Astrocyte of the hippocampus (primary cell): ENCODE measurements around the gene HNRNPA3.
A peak's percentile ranks its signal among the peaks of the same experiment; 100 is the strongest.
"Not testable (repeated sequence)": the region's sequence is repeated elsewhere in the genome, so short reads cannot be mapped to it uniquely, and the experiment has no call there.

ENCODE experiments used
- DNase-seq: peaks from one replicate; pipeline ENCODE4 v3.0.0; 2011; ENCODE audit warnings: low read depth, low spot score

HNRNPA3 gene

GRCh38 chr2:177188482-177189469, 23.8 kb upstream of the HNRNPA3 start:
- DNase-seq = no peak

GRCh38 chr2:177190941-177191340, 21.7 kb upstream of the HNRNPA3 start:
- no peak for DNase-seq

DNA sequence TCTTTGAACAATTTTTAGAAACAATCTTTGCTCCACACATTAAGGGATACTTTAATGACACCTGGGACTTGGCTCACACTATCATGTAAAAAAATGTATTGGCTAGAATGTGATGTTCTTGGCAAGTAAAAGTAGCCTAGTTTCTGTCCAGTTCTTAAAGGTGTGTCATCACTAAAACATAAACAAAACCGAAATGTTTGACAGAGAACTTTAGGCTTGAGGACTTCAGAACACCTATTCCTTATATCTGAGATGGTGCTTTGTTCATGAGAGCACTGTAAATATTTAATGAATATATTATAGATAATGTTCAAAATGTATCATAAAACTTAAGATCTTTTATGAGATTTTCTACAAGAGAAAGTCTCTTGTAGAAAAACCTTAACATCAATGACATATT, 19.8 kb upstream of the HNRNPA3 start:
- DNase-seq = no peak

DNA sequence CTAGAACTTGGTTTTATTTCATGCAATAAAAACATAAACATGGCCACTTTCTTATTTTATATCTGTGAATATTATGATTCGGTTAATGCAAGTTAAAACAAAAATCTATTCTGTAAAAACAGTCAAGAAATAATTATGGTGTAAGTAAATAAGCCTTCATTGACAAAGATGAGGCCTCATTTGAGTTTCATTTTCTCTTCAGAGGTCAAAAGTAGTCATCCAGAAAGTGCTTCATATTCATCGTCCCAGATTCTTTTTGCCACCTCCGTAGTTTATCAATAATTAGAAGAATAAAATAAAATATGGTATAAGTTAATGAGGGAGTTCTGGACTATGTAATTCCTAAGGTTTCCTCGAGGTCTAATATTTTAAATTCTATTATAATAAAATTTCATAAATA, 19.4 kb upstream of the HNRNPA3 start:
- DNase-seq = no peak

DNA sequence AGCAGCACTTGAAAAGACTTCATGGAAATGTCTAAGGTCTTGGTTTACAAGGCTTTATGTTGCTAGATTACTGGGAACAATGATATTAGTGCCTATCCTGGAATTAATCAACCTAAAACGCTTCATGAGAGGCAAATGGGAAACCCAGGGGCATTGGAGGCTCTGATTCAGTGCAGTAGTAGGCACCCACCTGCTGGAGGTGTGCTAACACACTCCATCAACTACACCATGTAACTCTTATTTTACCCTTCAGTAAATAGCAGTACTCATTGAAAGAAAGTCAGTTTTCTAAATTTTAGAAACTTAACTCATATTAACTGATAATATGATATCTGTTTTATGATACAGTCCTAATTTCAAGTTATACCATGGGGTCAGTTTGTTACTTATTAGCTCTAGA, 17.4 kb upstream of the HNRNPA3 start:
- DNase-seq = no peak

GRCh38 chr2:177200419-177200818, 12.2 kb upstream of the HNRNPA3 start:
- DNase-seq = not testable (repeated sequence)

DNA sequence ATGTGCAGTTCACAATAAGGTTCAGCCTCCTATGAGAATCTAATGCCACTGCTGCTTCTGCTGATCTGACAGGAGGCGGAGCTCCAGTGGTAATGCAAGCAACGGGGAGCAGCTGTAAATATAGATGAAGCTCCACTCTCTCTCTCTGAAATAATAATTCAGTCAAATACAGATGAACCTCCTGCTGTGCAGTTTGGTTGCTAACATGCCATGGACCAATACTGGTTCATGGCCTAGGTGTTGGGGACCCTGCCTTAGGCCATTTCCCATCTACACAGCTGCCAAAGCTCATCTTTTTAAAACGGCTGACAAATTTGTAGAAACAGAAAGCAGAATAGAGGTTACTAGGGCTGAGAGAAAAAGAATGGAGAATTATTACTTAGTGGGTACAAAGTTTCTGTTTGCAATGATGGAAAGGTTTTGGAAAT, 10.7 kb upstream of the HNRNPA3 start:
- DNase-seq = no peak

DNA sequence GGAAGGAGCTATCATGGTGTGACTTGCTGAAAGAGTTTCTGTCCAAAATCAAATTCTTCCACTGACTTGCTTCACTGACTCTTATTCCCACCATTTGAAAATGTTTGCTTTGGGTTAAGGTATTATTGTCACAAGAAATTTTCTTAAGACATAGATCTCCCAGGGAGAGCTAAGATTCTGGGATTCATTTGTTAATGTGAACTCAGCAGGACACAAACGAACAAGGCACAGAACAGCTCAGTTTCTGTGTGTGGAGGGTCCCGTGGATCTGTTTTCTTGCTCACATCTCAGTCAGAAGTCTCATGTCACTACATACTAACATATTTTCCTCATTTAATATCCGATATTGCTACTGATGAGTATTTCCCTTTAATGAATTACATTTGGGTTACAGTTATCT, 8.2 kb upstream of the HNRNPA3 start:
- no peak for DNase-seq

GRCh38 chr2:177207101-177207500, 5.5 kb upstream of the HNRNPA3 start:
- no peak for DNase-seq

GRCh38 chr2:177211169-177211568, 1.4 kb upstream of the HNRNPA3 start:
- no peak for DNase-seq

GRCh38 chr2:177211576-177212105, 953 bp upstream of the HNRNPA3 start:
- DNase-seq = no peak

DNA sequence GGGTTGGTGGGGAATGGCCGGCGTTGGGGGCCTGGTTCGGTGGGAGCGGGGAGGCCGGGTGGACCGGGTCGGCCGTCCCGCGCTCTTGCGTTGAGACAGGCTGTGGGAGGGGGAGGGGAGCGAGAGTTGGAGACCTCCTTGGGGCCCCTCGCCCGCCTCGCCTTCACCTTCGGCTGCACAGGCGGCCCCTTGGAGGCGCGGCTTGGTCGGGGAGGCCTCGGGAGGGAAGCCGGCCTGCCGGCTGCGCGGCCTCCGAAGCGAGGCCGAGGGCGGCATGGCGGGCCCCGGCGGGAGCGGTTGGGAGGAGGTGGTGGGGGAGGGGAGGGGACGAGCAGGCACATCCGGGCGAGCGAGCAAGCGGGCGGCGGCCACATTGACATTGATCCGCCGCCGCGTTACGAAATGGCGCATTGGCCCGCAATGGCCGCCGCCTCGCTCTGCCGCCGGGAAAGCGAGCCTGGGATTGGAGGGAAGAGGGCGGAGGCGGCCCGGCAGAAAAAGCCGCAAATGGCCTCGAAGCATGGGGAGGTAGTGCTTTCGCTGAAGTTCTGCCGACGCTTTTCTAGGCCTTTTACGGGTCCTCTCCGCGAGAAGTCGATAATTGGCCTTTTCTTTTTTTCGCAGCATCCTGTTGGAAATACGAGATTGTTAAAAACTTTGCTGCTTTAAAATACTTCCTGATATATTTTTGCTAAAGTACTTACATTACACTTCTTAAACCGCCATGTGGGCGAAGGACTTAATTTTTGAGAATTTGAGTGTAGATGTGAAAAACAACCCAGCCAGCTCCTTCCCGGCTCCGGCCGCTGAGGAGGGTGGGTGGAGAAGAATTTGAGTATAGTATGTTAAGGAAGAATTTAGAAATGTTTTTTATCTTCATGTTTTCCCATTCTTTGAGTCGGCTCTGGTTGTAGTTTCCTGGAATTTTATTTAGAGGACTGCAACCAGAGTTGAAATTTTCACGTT, 580 bp downstream of the HNRNPA3 start:
- peak; percentile 95 for DNase-seq

GRCh38 chr2:177217247-177217843, 4.8 kb downstream of the HNRNPA3 start:
- no peak for DNase-seq

DNA sequence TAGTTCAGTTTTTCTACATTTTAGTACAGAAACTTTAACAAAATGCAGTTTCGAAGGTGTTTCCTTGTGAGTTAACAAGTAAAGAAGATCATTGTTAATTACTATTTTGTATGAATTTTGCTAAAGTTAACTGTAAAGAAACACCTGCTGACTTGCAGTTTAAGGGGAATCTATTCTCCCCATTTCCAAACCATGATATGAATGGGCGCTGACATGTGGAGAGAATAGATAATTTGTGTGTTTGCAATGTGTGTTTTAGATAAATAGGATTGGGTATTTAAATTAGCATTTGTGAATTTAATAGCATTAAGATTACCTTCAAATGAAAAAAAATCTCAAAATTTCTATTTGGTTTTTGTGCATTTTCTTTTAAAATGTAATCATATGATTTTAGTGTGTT, 7.2 kb downstream of the HNRNPA3 start:
- not testable (repeated sequence) for DNase-seq

DNA sequence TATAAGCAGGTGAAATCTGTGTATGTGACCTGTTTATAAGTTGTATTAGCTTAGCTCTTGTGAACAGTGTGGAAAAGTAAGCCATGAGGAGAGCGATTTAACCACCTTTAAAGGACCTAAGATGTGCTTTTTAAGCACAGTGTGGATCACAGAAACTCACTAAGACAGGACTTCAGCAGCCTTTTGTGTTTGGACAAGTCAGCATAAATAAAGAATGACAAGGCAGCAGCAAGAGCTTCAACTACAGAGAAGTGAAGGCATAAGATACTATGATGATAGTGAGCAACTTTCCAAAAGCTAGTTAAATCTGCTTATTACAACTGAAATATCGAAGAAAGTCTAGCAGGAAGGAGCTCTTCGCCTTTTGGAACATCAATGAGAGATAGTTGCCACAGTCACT, 8.9 kb downstream of the HNRNPA3 start:
- no peak for DNase-seq

- no peak for DNase-seq
Observed at GRCh38 chr2:177221970-177222369, 9.4 kb downstream of the HNRNPA3 start.

- DNase-seq = not testable (repeated sequence)
Observed at GRCh38 chr2:177223436-177223835, 10.8 kb downstream of the HNRNPA3 start.

DNA sequence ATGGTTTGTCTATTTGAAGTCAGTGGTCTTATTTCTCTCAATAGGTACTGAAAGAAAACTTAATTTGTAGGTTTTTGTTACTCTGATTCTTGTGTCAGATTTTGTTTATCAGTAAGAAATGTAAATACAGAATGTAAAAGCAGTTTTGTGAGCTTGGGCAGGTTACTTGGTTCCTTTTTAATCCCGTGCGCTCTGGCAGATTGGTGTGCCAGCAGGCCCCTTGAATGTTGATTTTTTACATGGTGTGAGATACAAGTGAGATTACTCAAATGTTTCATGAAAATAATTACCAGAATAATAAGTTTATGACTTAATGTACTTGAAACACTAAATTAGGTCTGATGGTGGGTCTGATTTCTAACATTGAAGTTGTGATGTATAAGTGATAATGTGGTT, 13.4 kb downstream of the HNRNPA3 start:
- no peak for DNase-seq

DNA sequence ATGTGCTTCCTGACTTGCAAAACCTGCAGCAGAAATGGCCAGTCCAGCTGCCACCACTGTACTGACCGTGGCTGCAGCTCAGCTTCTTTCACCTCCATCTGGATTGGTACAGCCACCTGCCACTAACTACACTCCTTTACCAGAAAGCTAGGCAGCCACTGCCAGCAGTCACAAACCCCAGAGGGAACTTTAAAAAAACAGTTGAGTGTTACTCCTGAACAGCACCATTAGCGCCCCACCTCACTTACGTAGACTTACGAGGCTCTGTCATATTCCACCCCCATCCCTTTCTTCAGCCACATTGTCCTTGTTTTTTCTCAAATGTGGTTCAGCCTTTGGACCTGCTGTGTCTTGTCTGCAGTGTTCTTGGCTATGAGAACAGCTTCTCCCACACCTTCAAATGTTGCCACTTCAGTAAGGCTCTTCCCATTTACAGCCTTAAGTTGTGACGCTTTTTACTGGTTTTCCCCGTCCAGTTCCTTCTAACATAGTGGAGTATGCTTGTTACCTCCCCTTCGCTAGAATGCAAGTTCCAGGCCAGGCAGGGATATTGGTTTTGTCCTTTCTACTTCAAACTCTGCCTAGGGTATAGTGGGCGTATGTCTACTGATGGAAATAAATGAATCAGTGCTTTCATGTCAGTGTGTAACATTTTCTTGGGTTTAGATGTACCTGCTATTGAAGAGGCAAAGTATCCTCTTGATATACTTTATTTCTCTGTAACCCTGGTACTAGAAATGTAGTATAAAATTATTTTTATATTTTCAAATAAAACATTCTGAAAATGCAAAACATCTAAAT, 17.0 kb downstream of the HNRNPA3 start:
- no peak for DNase-seq

DNA sequence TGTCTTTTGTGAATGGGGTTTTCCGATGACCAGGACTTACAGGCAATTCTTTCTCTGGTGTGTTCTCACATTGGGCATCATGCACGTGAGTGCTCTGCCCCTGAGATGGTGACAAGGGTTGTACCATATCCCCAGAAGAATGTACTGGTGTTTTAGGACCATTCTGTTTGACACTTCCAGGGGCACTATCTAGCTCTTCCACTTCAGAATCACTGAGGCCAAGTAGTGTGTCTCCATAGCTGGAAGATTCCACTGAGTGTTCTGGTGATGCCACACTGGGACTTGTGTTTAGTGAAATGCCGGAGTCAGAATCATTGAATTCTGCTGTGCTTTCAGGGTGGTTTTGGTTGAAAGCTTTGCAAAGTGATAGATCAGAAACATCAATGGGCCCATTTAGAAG, 18.7 kb downstream of the HNRNPA3 start:
- DNase-seq = no peak
